Measurements from ENCODE around the gene HSPA6.

Gene HSPA6

DNA sequence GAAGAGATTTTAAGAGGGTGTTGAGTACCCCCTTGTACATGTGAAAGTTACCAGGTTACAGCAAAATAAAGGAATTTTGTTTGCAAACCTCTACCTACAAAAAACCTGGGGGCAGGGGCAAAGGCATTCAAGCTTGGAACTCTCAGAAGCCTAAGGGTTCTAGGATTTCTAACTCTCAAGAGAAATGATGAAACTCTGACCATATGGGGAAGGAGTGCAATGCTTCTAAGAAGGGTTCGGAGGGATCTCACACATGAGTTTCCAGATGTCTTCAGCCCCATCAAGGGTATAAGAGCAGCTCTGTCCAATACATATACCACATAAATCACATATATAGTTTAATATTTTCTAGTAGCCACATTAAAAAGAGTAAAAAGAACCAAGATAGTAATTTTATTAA lies 26.4 kb upstream of the HSPA6 start:
- TF ChIP-seq, protein P1, sequence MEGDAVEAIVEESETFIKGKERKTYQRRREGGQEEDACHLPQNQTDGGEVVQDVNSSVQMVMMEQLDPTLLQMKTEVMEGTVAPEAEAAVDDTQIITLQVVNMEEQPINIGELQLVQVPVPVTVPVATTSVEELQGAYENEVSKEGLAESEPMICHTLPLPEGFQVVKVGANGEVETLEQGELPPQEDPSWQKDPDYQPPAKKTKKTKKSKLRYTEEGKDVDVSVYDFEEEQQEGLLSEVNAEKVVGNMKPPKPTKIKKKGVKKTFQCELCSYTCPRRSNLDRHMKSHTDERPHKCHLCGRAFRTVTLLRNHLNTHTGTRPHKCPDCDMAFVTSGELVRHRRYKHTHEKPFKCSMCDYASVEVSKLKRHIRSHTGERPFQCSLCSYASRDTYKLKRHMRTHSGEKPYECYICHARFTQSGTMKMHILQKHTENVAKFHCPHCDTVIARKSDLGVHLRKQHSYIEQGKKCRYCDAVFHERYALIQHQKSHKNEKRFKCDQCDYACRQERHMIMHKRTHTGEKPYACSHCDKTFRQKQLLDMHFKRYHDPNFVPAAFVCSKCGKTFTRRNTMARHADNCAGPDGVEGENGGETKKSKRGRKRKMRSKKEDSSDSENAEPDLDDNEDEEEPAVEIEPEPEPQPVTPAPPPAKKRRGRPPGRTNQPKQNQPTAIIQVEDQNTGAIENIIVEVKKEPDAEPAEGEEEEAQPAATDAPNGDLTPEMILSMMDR (IDR thresholded peaks at IDR 0.05; ENCODE audit: control insufficient read depth, extremely low read depth, insufficient read depth): no peak
- no peak for DNase-seq (ENCODE audit: low read depth)
- H3K4me3 ChIP-seq (ENCODE audit: low read depth, low read length): no peak overlapping the region

DNA sequence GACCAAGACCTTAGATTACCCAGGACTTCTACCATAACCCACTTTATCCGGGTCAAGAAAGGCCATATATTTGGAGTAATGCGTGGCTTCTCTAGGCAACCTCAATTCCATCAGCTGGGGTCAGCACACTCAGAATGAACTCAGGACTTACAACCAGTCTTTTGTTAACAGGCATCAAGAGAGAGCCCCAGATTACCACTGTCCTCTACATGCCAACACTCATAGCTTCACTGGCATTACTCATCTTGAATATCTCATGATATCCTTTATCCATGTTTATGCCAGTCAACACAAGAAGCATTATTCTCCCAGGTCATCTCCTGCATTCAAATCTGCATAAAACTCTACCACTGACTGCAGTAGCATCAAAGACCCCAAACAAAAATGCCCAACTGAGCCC lies 25.7 kb upstream of the HSPA6 start:
- no peak for DNase-seq (ENCODE audit: low read depth)
- TF ChIP-seq, protein P1 (IDR thresholded peaks at IDR 0.05; ENCODE audit: control insufficient read depth, extremely low read depth, insufficient read depth): no peak
- no peak overlapping the region for H3K4me3 ChIP-seq (ENCODE audit: low read depth, low read length)

DNA sequence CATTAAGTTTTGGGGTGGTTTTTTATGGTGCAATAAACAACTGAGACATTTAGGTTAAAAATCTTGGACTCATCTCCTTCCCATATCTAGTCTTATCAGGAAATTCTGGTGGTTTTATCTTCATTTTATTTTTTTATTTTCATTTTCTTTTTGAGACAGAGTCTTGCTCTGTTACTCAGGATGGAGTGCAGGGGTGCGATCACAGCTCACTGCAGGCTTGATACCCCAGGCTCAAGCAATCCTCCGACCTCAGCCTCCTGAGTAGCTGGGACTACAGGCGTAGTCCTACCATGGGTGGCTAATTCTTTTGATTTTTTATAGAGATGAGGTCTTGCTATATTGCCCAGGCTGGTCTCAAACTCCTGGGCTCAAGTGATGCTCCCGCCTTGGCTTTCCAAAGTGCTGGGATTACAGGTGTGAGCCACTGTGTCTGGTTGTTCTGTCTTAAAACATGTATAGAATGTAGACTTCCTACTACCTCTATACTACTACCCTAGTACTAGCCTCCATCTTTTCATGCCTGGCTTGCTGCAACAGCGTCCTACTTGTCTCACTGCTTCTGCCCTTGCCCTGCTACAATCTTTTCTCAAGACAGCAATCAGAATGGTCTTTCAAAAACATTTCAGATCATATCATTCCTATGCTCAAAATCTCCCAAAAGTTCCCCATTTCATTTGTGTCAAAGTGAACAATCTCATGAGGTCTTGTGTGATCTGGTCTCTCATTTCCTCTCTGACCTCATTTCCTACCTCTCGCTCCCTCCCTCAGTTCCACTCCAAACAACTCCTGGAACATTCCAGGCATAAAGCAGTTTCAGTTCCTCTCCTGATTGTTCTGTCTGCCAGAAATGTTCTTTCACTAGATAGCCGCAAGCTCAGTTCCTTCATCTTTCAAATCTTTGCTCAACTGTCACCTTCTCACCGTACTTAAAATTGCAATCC lies 25.0 kb upstream of the HSPA6 start:
- no peak overlapping the region for H3K4me3 ChIP-seq (ENCODE audit: low read depth, low read length)
- TF ChIP-seq, protein P1 (IDR thresholded peaks at IDR 0.05; ENCODE audit: control insufficient read depth, extremely low read depth, insufficient read depth): no peak
- no peak for DNase-seq (ENCODE audit: low read depth)

DNA sequence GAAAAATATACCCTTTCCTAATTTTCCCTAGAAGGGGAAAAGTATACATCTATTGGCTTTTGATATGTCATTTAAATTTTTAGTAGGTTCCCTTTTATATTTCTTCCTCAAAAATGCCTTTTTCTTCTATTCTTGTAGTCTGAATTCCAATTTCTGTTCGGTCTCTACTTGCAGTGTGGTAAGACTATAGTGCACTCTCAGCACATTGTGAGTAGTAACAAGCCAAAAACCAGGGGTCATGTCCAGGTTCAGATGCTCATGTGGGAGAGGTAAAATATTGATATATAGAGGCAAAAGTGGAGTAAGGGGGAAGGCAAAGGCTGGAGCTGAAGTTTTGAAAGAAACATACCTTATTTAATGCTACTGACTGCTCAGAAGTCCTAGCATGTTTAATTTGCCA lies 23.1 kb upstream of the HSPA6 start:
- TF ChIP-seq, protein P1 (IDR thresholded peaks at IDR 0.05; ENCODE audit: control insufficient read depth, extremely low read depth, insufficient read depth): no peak
- H3K4me3 ChIP-seq (ENCODE audit: low read depth, low read length): no peak overlapping the region
- DNase-seq (ENCODE audit: low read depth): no peak

DNA sequence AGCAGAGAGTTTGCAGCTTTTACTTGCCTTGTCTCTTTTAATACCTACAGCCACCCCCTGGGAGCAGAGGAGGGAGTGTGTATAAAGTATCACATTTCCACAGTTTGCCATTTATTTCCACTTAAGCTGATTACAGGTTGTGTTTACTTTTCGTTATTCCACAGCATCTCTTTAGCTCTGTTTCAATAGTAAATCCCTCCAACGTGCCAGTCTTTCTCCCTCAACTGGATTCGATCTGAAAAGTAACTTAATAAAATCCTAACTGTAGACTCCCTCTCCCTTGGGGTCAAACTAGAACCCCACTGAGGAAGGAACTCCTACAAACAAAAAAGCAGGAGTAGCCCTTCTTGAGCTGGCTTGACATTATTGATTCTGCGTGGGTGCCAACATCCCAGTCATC lies 22.2 kb upstream of the HSPA6 start:
- DNase-seq (ENCODE audit: low read depth): no peak
- TF ChIP-seq, protein P1 (IDR thresholded peaks at IDR 0.05; ENCODE audit: control insufficient read depth, extremely low read depth, insufficient read depth): no peak
- no peak overlapping the region for H3K4me3 ChIP-seq (ENCODE audit: low read depth, low read length)

DNA sequence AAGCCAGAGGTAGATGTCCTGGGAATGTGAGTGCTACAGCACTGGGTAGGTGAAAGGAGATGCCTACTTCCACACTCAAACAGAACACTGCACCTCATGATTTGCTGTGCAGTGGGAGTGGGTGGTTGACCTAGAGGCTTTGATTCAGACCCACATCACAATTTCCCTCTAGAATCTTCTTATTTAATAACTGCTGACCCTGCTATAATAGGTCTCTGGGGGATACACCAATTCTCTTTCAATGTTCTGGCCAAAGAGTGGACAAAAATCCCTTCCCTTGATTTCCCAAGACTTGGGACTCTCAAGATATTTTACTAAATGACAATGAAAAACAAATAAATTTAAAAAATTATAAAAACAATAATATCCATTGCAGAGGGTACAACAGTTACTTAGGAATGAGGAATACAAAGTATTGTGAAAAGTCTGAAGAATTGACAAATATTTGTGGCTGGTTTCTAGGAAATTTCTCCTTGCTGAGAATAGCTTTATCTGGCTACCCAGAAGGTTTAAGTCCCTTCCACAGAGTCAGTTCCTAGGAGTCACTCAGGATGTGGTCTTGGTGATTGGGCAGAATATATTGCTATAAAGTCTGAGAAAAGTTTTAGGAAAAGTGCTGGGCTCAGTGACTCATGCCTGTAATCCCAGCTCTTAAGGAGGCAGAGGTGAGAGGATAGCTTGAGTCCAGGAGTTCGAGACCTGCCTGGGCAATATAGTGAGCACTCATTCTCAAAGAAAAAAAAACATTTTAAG lies 21.5 kb upstream of the HSPA6 start:
- no peak overlapping the region for H3K4me3 ChIP-seq (ENCODE audit: low read depth, low read length)
- DNase-seq (ENCODE audit: low read depth): no peak
- TF ChIP-seq, protein P1 (IDR thresholded peaks at IDR 0.05; ENCODE audit: control insufficient read depth, extremely low read depth, insufficient read depth): no peak

Data from LNCaP clone FGC (cell line).